Stimulated activated CD8-positive, alpha-beta memory T cell treated with anti-CD3 and anti-CD28 coated beads, Interleukin-15, amount 100 ng/mL, for 1 hour (primary cell): ENCODE results near the gene HBA1.
"Not testable (repeated sequence)": the region's sequence is repeated elsewhere in the genome, so short reads cannot be mapped to it uniquely, and the experiment has no call there.

Experiments
- DNase-seq: peaks from one replicate; pipeline ENCODE4 v3.0.0-alpha.2; 2020; ENCODE audit warnings: low read depth

Gene HBA1

DNA sequence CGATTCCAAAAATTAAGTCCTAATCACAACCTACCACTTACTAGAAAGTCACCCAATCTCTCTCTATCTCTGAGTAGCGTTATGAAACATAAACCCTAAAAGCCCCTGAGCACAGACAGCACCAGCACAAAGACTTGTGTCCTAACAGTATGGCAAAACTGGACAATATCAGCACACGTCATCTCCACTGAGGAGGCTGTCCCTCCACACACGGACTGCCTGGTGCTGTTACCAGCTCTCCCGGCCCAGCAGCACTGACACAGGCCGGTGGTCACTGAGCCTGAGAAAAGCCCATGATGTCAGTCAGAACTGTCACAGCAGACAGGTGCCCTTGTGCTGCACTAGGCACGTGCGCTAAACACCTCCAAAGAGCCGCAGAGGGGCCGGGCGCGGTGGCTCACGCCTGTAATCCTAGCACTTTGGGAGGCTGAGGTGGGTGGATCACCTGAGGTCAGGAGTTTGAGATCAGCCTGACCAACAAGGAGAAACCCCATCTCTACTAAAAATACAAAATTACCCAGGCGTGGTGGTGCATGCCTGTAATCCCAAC is 35.2 kb downstream of the HBA1 start:
- not testable (repeated sequence) for DNase-seq

DNA sequence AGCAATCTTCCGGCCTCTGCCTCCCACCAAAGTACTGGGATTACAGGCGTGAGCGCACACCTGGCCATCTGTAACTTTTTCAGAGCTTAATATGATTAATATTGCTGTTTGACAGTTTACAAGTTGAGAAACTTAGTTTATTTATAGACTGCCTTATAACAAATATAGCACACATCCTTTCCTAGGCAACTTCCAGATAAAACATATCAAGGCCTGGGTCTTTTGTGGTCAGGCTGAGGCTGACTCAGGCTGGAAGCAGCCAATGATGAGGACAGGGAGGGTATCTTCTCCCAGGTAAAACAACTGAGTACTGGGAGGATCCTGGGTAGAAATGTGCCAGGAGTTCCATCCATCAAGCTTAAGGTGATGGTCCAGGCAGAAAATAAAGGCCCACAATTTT is 36.5 kb downstream of the HBA1 start:
- DNase-seq = no peak

DNA sequence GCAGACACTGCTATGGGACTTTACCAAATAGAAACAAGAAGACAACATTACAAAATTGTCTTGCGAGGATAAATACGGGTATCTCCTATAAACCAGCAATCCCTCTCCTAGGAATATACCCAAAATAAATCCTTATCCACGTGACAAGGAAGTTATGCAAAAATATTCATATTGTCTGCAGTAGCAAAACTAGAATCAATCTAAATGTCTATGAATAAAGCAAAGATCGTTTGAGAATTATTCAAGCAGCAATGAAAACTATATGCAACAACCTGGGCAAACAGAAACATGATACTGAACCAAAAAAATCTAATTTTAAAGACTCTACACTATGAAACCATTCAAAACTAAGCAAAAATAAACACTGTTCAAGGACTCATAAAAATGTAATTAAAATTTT is 43.5 kb downstream of the HBA1 start:
- no peak for DNase-seq
